ENCODE measurements around the gene TRIM72.

TRIM72 gene

DNA sequence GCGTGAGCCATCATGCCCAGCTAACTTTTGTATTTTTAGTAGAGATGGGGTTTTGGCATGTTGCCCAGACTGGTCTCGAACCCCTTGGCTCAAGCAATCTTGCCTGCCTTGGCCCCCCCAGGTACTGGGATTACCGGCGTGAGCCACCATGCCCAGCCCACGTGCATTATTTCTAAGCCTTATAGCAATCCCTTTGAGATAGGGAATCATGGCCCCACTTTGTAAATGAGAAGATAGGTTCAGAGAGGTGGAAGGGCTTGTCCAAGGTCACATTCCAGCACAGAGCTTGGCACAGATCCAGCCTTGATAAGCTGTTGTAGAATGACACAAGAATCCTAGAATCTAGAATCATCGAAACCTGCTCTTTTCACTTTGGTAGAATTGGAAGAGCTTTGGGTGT, 7.1 kb upstream of the TRIM72 start:
- TF ChIP-seq FOXP2 (optimal IDR thresholded peaks at IDR 0.05; ENCODE audit: borderline replicate concordance, extremely low read depth, extremely low read length, insufficient read depth), result no peak
- no peak for TF ChIP-seq POLR2AphosphoS5 (IDR thresholded peaks at IDR 0.05; ENCODE audit: low read depth, low read length)
- no peak for TF ChIP-seq TAF1 (IDR thresholded peaks at IDR 0.05; ENCODE audit: borderline replicate concordance, insufficient read depth, low read length)
- TF ChIP-seq SIN3A (IDR thresholded peaks at IDR 0.05; ENCODE audit: borderline replicate concordance, insufficient read depth, low read length), result no peak
- TF ChIP-seq, protein P1, sequence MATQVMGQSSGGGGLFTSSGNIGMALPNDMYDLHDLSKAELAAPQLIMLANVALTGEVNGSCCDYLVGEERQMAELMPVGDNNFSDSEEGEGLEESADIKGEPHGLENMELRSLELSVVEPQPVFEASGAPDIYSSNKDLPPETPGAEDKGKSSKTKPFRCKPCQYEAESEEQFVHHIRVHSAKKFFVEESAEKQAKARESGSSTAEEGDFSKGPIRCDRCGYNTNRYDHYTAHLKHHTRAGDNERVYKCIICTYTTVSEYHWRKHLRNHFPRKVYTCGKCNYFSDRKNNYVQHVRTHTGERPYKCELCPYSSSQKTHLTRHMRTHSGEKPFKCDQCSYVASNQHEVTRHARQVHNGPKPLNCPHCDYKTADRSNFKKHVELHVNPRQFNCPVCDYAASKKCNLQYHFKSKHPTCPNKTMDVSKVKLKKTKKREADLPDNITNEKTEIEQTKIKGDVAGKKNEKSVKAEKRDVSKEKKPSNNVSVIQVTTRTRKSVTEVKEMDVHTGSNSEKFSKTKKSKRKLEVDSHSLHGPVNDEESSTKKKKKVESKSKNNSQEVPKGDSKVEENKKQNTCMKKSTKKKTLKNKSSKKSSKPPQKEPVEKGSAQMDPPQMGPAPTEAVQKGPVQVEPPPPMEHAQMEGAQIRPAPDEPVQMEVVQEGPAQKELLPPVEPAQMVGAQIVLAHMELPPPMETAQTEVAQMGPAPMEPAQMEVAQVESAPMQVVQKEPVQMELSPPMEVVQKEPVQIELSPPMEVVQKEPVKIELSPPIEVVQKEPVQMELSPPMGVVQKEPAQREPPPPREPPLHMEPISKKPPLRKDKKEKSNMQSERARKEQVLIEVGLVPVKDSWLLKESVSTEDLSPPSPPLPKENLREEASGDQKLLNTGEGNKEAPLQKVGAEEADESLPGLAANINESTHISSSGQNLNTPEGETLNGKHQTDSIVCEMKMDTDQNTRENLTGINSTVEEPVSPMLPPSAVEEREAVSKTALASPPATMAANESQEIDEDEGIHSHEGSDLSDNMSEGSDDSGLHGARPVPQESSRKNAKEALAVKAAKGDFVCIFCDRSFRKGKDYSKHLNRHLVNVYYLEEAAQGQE (IDR thresholded peaks at IDR 0.05; ENCODE audit: insufficient read depth in 1 of 2, low read depth in 2 of 2, low read length in 2 of 2), result no peak

DNA sequence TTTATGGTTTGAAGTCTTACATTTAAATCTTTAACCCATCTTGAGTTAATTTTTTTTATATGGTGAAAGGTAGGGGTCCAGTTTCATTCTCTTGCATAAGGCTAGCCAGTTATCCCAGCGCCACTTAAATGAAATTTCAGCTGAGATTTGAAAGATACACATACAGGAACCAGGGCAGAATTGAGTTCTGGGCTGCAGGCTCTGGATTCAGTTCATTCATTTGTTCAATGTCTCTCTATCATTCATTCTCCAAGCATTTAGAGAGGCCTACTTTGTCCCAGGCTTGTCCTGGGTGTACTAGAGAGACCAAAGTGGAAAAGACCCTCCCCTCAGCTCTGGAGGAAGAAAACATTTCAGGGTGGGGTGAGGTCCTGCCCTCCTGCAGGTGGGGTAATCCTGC, 577 bp upstream of the TRIM72 start:
- TF ChIP-seq, protein P1 (IDR thresholded peaks at IDR 0.05; ENCODE audit: insufficient read depth in 1 of 2, low read depth in 2 of 2, low read length in 2 of 2), result no peak
- TF ChIP-seq TAF1 (IDR thresholded peaks at IDR 0.05; ENCODE audit: borderline replicate concordance, insufficient read depth, low read length) (no peak), FOXP2 (optimal IDR thresholded peaks at IDR 0.05; ENCODE audit: borderline replicate concordance, extremely low read depth, extremely low read length, insufficient read depth) (no peak), POLR2AphosphoS5 (IDR thresholded peaks at IDR 0.05; ENCODE audit: low read depth, low read length) (no peak), SIN3A (IDR thresholded peaks at IDR 0.05; ENCODE audit: borderline replicate concordance, insufficient read depth, low read length) (no peak)

DNA sequence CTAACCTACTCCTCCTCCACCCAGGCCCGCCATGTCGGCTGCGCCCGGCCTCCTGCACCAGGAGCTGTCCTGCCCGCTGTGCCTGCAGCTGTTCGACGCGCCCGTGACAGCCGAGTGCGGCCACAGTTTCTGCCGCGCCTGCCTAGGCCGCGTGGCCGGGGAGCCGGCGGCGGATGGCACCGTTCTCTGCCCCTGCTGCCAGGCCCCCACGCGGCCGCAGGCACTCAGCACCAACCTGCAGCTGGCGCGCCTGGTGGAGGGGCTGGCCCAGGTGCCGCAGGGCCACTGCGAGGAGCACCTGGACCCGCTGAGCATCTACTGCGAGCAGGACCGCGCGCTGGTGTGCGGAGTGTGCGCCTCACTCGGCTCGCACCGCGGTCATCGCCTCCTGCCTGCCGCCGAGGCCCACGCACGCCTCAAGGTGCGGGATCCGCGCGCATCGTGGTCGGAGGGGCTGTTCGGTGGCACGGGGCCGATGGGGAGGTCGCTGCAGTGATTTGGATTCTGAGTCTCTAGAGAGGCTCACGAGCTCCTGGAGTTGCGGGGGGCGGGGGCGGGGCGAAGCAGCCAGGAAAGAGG, 878 bp downstream of the TRIM72 start:
- TF ChIP-seq TAF1 (IDR thresholded peaks at IDR 0.05; ENCODE audit: borderline replicate concordance, insufficient read depth, low read length), result no peak
- no peak for TF ChIP-seq POLR2AphosphoS5 (IDR thresholded peaks at IDR 0.05; ENCODE audit: low read depth, low read length)
- TF ChIP-seq SIN3A (IDR thresholded peaks at IDR 0.05; ENCODE audit: borderline replicate concordance, insufficient read depth, low read length), result no peak
- TF ChIP-seq FOXP2 (optimal IDR thresholded peaks at IDR 0.05; ENCODE audit: borderline replicate concordance, extremely low read depth, extremely low read length, insufficient read depth), result no peak
- TF ChIP-seq, protein P1 (IDR thresholded peaks at IDR 0.05; ENCODE audit: insufficient read depth in 1 of 2, low read depth in 2 of 2, low read length in 2 of 2), result no peak

DNA sequence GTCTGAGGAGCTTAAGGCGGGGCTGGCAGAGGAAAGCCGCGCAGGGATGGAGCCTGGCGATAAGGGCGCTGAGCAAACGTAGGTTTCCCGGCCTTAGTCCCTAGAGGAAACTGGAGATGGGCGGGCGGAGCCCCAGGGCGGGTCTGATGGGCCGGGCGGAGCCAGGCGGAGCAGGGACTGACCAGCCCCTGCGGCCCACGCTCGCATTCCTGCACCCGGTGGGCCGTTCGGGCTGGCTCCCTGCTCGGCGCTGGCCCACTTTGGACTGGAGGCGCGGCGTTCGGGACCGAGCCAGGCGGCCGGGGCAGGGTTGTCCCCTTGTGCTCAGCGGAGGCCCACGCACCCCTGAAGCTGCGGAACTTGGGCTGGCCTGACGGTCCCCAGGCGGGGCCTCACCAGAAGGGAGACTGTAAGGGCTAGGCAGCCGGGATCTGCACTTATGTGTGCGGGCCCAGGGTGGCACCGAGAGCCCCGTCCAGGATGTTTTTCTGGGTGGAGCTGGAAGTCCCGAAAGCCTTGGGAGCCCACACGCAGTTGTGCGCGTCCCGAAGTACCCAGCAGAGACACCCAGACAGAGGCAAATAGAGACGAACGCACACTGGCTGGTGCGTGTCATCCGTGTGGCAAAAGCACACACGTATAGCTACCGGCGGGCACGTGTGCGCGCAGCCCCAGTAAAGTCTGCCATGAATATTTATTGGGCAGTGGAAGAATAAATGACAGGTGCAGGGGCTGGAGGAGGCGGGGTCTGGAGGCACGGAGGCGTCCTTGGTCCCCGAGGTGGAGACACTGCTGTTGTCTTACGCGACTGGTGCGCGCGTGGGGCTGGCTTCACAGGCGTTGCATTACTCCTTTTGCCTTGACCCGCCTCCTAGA, 1.6 kb downstream of the TRIM72 start:
- TF ChIP-seq TAF1 (IDR thresholded peaks at IDR 0.05; ENCODE audit: borderline replicate concordance, insufficient read depth, low read length), result no peak
- no peak for TF ChIP-seq SIN3A (IDR thresholded peaks at IDR 0.05; ENCODE audit: borderline replicate concordance, insufficient read depth, low read length)
- no peak for TF ChIP-seq POLR2AphosphoS5 (IDR thresholded peaks at IDR 0.05; ENCODE audit: low read depth, low read length)
- TF ChIP-seq, protein P1 (IDR thresholded peaks at IDR 0.05; ENCODE audit: insufficient read depth in 1 of 2, low read depth in 2 of 2, low read length in 2 of 2), result no peak
- TF ChIP-seq FOXP2 (optimal IDR thresholded peaks at IDR 0.05; ENCODE audit: borderline replicate concordance, extremely low read depth, extremely low read length, insufficient read depth), result no peak

Data from PFSK-1 (cell line).